Measurements from ENCODE around the gene LCOR. TPM values are rescaled to one million over a fixed set of nuclear protein-coding genes. Genes with fewer than 3 reads are reported as not detected.

LCOR gene
- total RNA-seq, 1 donor from 2014 or later: 49.2 TPM

DNA sequence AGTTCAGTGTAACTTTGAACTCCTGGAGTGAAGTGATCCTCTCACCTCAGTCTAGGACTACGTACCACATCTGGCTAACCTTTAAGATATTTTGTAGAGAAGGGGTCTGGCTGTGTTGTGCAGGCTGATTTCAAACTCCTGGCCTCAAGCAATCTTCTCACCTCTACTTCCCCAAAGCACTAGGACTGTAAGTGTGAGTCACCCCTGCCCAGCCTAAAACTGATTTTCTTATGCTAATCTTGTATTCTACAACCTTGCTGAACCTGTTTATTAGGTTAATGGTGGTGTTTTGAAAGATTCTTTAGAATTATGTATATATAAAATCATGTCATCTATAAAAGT is 58.0 kb downstream of the LCOR start:
- peak; percentile 27 for DNase-seq (ENCODE audit: low read depth)

GRCh38 chr10:96890580-96890979 is 58.5 kb downstream of the LCOR start:
- DNase-seq (ENCODE audit: low read depth): no peak

- DNase-seq (ENCODE audit: low read depth): no peak
Measured at GRCh38 chr10:96891840-96892239, 59.7 kb downstream of the LCOR start.

- no peak for DNase-seq (ENCODE audit: low read depth)
Measured at GRCh38 chr10:96895662-96896424, 63.7 kb downstream of the LCOR start.

DNA sequence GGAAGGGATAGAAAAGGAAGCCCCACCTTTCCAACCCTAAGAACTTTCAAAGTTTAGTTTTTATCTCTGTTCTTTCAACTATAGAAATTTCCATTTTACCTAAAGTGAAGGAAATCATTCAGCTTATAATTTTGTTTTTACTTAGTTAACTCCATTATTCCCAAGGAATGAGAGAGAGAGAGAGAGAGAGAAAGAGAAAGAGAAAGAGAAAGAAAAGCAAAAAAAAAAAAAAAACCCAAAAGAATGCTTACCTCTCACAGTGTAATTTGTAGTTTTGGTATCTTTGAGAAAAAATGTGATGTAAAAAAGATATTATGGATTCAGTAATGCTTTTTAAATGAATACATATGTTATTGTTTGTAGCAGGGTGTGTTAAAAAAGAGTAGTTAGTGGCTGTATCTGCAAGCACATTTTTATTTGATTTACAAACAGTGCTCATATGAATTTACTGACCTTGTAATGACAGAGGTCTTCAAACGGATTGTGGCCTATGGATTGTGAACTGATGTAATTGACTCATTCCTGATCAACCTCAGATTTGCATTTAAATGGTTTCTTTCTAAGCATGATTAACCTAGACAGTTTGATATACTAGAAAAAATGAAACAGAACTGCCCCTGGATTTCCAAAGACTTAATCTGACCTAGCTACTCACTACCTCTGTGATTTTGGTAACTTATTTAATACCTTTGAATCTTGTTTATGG is 64.9 kb downstream of the LCOR start:
- peak; percentile 73 for DNase-seq (ENCODE audit: low read depth)

- DNase-seq (ENCODE audit: low read depth): no peak
Measured at GRCh38 chr10:96902117-96902516, 70.0 kb downstream of the LCOR start.

- DNase-seq (ENCODE audit: low read depth): no peak
Measured at GRCh38 chr10:96902731-96903358, 70.7 kb downstream of the LCOR start.

- no peak for DNase-seq (ENCODE audit: low read depth)
Measured at GRCh38 chr10:96904648-96905047, 72.5 kb downstream of the LCOR start.

DNA sequence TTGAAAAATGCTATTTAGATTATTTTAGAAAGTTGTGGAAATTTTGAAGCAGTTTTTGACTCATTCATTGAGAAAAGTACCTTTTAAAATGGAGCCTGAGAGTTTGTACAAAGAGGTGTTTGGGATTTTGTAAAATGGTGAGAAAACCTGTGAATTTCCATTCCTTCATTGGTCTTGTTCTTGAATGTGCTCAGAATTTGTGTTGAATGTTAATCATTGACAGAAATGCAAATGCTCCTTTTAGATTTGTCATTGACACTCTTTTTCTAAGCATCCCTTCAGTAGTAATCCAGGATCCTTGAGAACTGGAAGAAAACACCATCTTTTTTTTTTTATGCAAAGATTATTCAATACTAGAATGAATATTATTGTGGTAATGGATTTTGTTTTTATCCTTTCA is 74.8 kb downstream of the LCOR start:
- peak; percentile 87 for DNase-seq (ENCODE audit: low read depth)

- peak; percentile 47 for DNase-seq (ENCODE audit: low read depth)
Measured at GRCh38 chr10:96910488-96911395, 78.6 kb downstream of the LCOR start.

DNA sequence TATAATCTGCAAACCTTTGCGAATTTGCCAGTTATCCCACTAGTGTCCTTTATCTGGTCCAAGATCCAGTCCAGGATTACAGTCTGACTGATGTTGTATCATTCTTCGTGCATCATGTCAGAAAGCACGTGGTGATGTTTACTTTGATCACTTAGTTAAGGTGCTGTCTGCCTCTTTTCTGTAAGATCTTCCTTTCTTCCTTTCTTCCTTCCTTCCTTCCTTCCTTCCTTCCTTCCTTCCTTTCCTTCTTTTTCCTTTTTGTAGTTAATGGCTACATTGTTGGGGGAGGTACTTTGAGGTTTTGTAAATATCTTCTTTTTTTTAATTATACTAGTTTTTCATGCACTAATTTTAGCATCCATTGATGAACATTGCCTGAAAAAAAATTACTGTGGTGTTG is 80.3 kb downstream of the LCOR start:
- no peak for DNase-seq (ENCODE audit: low read depth)

GRCh38 chr10:96913906-96914305 is 81.8 kb downstream of the LCOR start:
- DNase-seq (ENCODE audit: low read depth): no peak

- no peak for DNase-seq (ENCODE audit: low read depth)
Measured at GRCh38 chr10:96917628-96918027, 85.5 kb downstream of the LCOR start.

GRCh38 chr10:96918214-96919002 is 86.3 kb downstream of the LCOR start:
- DNase-seq (ENCODE audit: low read depth): peak; percentile 36

- peak; percentile 84 for DNase-seq (ENCODE audit: low read depth)
Measured at GRCh38 chr10:96919785-96920430, 87.8 kb downstream of the LCOR start.

- DNase-seq (ENCODE audit: low read depth): no peak
Measured at GRCh38 chr10:96921655-96922054, 89.6 kb downstream of the LCOR start.

DNA sequence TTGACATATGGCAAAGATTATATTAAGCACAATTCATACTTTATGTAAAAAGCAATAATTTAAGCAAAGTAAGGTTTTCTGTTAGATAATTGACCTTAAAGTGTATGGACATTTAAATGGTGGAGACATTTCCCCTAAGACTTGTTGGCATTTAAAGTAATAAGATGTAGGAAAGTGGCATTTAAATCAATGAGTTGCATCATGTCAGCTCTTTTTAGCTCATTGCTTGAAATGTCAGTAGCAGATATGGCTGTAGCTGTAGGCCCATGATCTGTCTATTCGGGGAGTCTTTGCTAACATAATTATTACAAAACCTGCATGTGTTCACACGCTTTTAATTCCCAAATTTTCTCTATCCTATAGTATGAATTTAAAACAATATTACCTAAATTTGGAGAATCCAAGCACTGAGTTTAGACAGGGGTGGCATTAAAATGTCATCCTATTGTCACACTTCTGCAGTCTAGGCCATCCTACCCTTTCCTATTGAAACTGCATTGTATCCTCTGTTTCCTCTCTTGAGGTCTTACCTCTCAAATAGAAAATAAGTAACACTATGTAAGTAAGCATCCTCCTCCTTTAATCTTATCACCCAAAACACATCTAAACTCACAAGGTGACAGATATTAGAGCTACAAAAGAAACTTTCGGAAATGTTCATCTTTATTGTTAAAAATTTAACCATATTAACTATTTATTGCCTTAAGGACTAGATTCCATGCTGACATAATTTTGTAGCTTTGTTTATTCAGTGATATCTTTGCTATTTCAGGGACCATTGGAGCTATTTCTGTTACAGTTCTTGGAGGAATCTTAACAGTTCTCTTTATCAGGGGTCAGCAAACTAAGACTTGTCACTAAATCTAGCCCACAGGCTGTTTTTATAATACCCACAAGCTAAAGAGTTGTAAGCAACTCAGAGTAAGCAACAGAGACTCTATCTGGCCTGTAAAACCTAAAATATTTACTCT is 91.2 kb downstream of the LCOR start:
- no peak for DNase-seq (ENCODE audit: low read depth)

DNA sequence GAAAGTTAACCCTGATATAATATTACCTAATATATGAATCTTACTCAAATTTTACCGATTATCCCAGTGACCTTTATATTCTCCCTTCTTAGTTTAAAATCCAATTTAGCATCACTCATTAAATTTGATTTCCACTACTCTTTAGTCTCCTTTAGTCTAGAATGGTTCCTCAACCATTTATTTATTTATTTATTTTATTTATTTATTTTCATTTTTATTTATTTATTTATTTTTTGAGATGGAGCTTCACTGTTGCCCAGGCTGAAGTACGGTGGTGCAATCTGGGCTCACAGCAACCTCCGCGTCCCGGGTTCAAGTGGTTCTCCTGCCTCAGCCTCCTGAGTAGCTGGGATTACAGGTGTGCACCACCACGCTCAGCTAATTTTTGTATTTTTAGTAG is 92.8 kb downstream of the LCOR start:
- no peak for DNase-seq (ENCODE audit: low read depth)

GRCh38 chr10:96930469-96930868 is 98.4 kb downstream of the LCOR start:
- no peak for DNase-seq (ENCODE audit: low read depth)

Measured in renal cortical epithelial cell (primary cell).